LNCAP (cell line): ENCODE results near the gene PLAU.

Experiments
- CTCF ChIP-seq: fragments of 450-650 bp; IDR thresholded peaks from 2 replicates; pipeline ENCODE4 v1.5.1; 2017; ENCODE audit warnings: mild to moderate bottlenecking

PLAU gene

GRCh38 chr10:73874267-73875138, 36.4 kb upstream of the PLAU start, which contains the start of gene CAMK2G:
TSS of gene CAMK2G (minus strand) at chr10:73874555. CDS start at chr10:73874461, 94 bp downstream.
- TF ChIP-seq CTCF = no peak

GRCh38 chr10:73875139-73875475, 35.8 kb upstream of the PLAU start:
- no peak for TF ChIP-seq CTCF

- TF ChIP-seq CTCF = no peak
Measured at GRCh38 chr10:73876157-73876556, 34.8 kb upstream of the PLAU start.

GRCh38 chr10:73876566-73876965, 34.4 kb upstream of the PLAU start:
- TF ChIP-seq CTCF = no peak

GRCh38 chr10:73876971-73877370, 34.0 kb upstream of the PLAU start:
- TF ChIP-seq CTCF = no peak

- TF ChIP-seq CTCF = no peak
Measured at GRCh38 chr10:73877533-73878160, 33.3 kb upstream of the PLAU start.

GRCh38 chr10:73878365-73878764, 32.6 kb upstream of the PLAU start:
- TF ChIP-seq CTCF = no peak
